GM18507 (cell line): ENCODE measurements around the gene TMEM108.

Experiments
- DNase-seq: peaks from one replicate; pipeline ENCODE4 v3.0.0; 2011; ENCODE audit warnings: low read depth; ENCODE audit not compliant: insufficient read length; ENCODE audit errors: extremely low spot score
- FAIRE-seq: peaks from 2 replicates; lab custom pipeline; 2011; peaks lifted over from hg19 to GRCh38; lab: Jason Lieb, UNC

TMEM108 gene

DNA sequence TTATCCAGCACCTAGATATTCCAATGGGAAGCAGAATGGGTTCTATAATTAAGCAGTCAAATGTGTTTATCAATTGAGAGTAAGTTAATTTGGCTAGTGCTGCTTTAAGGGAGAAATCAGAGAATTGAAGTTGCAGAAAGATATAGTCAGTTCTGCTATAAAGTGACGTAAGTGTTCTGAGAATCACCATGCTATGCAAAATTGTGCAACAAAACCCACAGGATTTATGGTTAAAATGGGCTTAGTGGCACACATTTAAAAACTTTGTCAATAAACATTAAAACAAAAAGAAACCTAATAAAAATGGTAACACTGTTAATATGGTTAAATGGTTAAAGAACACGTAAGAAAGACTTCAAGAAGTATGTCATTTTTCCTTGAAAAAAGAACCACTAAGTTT, 74.5 kb downstream of the TMEM108 start:
- FAIRE-seq (peak; percentile 26), DNase-seq (no peak)

DNA sequence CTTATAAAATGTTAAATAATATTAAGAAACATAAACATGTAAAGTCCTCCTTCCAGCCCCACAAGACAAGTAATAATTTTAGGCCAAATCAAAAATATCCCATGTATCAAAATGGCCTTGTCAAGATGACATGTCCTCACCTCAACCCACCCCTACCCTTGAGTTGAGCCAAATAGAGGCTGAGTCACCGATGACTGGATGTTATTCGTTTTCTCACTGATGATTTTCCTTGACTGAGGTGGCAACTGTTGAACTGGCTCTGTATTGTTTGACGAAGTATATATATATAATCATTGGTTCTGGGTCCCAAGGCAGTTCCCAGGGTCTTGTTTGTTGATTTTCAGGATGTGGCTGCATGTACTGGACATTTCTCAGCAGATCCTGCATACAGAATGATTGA, 75.3 kb downstream of the TMEM108 start:
- DNase-seq (no peak), FAIRE-seq (no peak)

DNA sequence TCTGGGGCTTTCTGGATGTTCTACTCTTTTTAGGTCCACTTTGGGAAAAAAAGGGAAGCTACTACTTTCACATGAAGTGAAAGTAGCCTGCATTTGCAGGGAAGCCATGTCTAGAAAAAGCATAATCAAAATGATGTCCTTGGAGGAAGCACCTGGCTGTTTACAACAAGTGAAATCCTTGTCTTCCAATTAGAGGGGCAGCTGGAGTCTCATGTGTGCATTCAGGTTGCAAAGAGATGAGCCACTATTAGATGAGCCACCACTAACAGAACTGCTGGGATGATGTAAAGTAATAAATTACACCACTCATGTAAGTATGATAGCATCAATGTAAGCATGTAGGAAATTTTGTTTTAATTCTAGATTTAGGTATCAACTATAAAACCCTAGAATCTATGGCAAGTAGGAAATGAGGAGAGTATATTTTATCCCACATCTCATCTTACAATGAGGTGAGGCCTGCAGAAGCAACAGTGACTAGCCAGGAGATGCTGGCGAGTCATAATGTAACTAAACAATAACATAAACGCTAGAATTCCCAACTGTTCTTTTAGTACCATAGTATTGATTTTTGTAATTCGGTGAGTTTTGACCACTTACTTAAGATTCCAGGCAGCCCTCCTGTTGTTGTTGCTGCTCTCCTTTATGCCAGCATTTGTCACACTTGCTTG, 75.9 kb downstream of the TMEM108 start:
- DNase-seq (no peak), FAIRE-seq (no peak)

DNA sequence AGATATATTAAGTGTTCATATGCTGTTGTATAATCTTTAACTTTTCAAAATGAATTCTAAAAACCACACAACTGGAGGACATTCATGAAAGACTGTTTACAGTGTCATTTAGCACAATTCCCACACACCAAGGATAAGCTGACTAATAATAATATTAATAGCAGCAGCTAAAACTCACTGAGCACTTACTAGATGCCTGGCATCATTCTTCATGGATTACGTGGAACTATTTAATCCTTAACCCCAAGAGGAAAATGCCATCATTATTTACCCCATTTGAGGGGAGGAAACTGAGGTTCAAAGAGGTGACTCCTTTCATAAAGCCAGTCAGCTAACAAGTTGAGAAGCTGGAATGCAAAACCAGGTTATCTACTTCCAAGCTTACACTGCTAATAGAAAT, 77.0 kb downstream of the TMEM108 start:
- DNase-seq (no peak), FAIRE-seq (no peak)

DNA sequence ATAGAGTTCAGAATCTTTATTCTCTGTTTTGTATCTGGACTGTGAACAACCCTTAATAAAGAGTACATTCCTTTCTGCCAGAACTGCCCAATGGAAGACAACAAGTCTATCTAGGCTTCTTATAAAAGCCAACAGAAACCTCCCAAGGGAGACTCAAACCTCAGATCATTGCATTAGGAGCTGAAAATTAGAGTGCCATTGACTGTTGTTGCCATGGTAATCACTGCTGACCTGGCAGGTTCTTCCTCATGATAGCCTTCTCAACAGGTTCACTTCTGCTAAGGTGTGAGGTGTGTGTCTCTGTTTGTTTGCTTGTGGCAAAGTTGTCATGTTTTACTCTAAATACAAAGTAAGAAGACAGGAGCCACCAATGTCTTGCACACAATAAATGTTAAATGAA, 79.2 kb downstream of the TMEM108 start:
- no peak for FAIRE-seq
- DNase-seq: no peak

DNA sequence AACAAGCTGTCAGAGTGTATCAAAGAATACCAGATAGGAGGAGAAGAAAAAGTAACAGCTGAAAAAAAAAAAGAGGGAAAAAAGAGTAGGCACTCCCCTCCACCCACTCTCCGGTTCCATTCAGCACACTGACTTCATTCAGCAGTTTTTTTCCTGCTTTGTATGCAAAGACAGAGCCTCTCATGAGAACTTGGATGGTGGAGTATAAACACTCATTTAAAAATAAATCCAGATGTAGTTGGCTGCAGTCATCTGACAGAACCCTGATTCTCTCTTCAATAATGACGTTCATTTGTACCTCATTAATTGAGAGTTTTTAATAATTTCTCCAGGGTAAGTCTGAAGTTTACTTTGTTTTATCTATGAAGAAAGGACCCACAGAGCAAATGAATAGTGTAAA, 81.0 kb downstream of the TMEM108 start:
- DNase-seq (no peak), FAIRE-seq (no peak)

DNA sequence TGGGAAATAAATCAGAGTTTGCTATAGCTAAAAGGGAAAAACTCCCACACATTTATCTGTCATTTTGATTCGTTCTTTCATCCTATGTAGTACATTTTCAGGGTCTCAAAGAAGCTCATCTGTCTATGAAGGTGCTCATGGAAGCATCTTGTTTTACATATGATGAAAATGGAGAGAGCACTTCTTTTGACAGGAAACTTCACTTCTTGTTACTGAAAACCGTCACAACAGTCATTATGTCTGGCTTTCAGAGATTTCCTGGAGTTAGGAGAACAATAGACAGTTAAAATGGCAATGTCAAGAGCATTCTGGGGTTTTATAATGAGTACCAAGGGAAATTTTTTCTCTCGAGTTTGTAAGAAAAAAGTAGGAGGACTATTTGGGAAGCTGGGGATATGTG, 83.3 kb downstream of the TMEM108 start:
- DNase-seq: no peak
- no peak for FAIRE-seq

DNA sequence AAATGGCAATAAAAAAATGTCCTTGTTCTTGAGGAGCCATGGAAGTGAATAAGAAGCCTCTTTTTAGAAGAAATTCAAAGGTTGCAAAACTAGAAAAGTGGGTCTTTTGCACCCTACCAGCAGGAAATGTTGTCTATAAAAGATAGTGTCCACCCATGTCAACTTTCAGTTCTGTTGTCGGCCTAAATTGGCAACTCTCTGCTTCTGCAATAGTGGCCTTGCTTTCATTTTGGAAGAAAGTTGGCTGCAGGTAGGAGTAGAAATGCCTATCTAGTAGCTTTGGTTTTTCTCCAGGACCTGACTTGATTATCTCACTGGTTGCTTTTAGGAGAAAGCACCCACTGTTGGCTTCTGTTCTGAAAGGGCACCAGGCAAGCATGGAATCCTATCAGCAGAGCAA, 85.4 kb downstream of the TMEM108 start:
- DNase-seq: no peak
- FAIRE-seq: no peak

DNA sequence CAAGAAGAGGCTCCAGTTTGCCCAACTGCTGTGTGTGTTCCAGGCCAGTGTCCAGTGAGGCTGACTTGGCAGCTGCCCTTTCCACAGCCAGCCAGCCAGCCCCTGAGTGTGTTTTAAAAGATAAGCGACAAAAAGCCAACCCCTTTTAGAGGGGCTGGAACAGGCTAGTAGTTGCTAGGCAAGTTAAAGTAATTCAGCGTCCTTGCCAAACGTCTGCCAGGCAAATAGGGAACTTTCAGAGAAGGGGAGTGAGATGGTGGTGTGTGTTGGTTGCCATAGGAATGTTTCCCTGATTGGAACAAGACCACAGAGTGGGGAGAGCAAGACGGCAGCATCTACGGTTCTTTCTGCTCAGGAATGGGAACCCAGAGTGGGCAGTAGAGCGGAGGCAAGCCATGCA, 86.3 kb downstream of the TMEM108 start:
- no peak for DNase-seq
- no peak for FAIRE-seq

DNA sequence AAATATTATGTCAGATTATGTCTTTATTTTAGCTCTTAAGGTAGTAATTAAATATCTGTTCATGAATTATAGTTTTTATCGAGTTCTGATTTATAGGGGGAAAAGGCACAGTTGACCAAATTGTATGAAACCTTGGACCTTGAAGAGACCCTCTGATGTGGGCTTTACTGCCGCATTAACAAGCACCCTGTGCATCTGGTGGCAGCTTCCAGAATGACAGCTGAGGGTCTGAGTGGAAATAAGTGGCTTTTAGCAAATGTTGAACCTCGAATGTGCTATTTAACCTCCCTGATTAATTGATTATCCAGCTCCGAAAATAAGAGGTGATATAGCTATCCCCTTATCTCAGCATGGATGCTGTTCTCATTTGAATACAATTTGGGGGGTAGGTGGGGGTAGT, 87.0 kb downstream of the TMEM108 start:
- FAIRE-seq: no peak

DNA sequence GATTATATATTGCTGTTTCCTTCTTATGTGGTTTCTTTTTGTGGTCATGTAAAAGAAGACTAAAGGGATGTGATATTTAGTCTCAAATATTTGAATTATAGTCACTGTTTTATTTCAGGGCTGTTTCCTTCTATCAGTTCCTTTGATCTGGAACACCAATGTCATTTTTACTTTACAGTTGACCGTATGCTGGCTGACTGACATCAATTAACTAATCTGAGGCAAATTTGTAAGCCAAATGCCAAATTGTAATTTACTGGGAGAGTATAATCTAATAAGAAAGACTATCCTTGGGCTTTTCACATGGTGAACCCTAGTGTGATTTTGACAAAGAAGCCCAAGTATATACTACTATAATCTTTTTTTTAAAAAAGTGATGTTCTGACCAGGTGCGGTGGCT, 87.6 kb downstream of the TMEM108 start:
- no peak for FAIRE-seq
- DNase-seq: no peak

More for the DNA sequence above, 87.0 kb downstream of the TMEM108 start:
- DNase-seq: no peak

DNA sequence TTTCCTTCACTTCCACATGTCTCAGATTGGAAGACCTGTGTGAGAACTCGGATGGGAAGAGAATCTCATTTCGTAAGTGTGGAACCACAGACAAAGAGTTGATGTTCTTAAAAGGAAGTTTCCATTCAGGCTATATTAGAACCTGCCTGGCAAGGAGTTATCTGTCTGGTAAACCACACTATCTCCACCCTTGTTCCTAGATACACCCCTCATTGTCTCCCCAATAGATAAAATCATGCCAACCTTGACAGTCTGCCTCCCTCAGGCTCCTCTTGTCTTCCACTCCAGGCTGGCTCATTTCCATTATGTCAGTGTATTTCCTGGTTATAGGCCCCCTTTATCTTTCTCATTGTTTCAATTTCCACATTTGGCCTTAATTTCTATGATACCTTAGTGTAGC, 89.2 kb downstream of the TMEM108 start:
- no peak for FAIRE-seq
- DNase-seq: no peak

DNA sequence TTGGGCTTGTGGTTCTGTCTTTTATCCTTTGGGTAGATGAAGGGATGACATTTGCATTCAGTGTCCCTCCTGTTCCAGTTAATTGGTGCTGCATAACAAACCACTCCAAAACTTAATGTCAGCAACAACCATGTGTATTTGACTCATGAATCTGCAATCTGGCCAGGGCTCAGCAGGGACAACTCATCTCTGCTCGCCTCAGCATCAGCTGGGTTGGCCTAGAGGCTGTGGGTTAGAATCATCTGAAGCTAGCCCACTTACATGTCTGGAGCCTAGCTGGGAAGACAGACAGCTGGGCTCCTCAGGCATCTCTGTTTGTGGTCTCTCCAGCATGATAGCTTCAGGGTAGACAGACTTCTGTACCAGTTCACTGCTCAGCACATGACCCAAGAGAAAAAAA, 92.0 kb downstream of the TMEM108 start:
- FAIRE-seq: no peak
- no peak for DNase-seq

DNA sequence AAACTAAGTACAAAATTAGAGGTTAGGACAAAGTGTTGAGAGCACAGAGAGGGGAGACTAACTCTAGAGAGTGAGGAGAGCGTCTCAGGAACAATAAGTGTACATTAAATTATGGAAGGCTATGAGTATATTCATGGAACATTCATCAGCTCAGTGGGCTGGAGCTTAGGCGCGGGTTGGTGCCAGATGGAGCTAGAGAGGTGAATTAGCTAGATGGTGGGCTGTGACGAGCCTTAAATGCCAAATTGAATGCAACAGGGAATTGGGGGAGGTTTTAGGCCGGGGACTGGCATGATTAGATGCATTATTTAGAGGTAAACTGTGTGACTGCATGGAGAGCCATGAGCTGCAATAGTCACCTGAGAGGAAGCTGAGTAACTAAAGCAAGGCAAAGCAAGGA, 97.1 kb downstream of the TMEM108 start:
- DNase-seq: no peak
- no peak for FAIRE-seq

DNA sequence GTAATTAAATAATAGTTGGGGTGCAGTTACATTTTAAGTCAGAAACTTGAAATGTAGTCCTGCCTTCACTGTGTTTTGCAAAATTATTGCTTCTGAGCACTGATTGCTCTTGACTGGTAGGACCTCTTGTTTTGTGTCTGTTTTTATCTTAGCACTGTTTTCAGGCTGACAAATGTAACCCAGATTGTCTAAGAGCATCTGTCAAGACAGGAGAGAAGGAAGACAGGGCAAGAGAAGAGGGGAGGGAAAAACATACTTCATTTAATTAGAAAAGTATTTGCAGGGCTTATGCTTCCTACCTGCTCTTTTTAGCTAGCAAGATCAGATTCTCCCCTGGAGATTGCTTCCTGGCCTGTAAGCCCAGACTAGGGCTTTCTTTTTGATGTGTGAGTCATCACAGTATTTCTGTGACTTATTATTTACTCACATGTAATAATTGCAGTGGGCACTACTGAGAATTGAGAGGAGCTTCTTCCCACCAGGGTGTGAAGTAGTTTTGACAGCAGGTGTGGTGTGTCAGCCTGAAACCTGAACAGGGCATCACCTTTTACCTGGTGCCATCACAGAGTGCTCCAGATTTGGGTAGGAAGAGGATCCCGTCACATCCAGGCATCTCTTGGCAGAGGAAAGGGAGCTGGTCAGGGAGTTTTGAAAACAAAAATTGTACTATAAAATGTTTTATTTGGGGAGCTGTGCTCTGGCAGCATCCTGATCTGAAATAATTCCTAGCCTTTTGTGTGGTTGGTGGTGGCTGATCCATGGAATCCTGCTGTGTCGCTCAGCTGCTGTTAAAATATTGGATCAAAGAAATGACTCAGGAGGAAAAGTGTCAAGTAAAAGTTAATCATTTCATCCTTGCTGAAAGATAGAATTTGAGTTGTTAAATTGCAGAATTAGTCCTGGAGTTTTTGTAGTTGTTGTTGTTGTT, 98.2 kb downstream of the TMEM108 start:
- FAIRE-seq (peak; percentile 57), DNase-seq (peak; percentile 8)

DNA sequence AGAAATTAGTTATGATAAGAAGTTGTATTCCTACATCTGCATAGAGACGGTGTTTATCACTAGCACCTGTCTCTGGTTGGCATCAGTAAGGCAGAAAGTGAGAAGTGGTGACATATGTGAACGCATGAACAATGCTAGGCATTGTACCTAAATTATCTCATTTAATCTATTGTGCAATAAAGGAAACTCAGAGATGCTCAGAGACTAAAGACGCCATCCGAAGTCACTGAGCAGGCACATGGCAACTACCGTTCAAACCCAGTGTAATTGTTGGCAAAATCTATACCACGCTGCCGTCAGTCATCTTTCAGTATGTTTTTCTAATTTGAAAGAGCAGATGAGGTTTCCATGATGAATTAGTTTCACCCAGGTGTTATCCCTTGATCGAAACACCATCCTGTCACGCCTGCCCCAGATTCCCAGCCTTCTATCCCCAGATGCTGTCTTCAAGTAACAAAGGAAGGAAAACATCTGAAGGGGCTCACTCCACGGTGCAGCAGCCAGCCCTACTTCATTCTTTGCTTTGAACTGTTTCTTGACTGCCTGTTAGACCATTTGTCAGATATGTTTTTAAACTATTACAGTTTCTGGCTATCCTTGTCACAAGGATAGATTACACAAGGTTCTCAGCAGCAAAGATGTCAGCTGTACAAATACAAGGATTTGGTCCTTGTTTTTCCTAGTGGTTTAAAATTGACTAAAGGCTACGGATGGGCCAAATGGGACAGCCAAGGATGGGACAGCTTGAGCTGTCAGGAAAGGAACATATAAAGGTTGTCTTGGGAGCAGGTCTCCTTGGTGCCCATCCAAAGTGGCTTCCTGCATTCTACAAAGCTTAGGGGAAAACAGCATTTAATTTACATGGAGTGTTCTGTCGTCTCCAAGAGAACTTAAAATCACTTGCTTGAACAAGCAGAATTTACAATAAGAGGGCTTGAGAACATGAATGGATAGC, 99.1 kb downstream of the TMEM108 start:
- no peak for DNase-seq

DNA sequence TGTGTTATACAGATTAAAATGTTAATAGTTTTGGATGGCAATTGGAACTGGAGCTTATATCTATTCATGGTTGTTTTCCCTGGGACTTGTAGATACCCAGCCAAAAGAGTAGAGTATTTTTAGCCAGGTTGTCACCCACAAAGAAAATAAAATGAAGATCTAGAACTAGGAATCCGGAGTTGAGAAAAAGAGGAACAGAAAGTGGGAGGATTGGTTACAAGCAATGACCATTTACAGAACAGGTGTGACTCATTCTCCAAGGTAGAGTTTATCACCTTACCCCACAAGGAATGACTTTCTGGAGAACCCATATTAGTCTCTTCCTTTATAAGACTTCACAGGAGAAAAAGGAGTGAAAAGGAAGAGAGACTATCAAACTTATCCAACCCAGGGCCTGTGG, 99.8 kb downstream of the TMEM108 start:
- DNase-seq (peak; percentile 17), FAIRE-seq (peak; percentile 90)

More for the DNA sequence above, 99.1 kb downstream of the TMEM108 start:
- peak; percentile 59 for FAIRE-seq

DNA sequence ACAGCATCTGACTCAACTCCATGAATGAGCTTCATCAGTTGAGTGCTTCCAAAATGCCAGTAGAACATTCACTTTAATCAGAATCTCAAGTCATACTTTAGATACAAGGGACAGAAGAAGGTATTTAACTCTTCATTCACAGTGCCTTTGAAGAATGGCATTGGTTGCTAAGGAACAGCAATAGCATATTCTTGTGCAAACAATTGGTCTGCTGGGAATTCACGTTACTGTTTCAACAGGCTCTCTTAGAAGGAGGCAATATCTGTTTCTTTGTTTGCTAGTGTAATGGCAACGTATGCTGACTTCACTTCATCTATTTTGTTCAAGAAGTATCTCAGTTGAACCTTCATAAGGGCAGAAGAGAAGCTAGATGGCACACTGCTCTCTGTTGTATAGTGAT, 113.9 kb downstream of the TMEM108 start:
- DNase-seq (no peak), FAIRE-seq (no peak)

DNA sequence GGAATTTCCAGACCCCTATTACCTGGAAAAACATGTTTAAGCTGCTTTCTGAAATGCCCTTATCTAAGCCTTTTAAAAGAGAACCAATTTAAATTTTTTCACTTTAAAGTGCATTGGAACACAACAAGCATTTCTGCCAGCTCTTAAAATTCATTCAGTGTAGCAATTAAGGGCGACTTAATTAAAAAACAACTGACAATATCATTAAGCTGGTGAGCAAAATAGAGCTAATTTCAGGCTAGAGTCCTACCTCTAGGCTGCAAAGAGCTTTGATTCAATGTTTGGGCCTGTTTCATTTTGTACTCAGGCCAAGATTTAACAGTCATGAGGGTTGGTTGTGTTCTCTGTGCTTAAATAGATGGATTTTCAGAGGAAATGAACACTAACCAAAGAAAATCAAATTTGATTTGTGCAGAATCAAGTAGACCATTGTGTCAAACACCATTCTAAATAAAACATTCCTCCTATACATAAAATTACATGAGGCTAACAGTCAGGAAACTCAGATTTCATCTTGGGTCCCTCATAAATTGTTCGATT, 114.6 kb downstream of the TMEM108 start:
- DNase-seq: no peak
- FAIRE-seq: no peak

DNA sequence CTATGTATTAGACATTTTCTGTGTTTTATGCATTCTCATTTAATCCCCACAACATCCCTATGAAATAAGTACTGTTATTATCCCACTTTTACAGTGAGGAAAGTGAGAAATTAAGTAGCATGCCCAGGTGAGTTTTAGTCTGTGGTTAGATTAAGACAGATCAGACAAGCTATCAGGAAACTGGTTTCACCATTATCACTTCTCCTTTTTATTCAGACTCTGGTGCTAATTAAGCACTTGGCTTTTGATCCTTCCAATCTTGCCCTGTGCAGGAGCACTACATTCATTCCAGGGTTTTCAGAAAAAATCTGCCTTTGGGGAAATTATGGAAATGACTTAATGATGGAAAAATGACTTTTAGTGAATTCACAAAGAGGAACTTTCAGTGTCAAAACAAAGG, 115.2 kb downstream of the TMEM108 start:
- FAIRE-seq: no peak
- no peak for DNase-seq
